Astrocyte of the spinal cord (primary cell): ENCODE results near the gene NEDD4L.

Source experiments
- DNase-seq: peaks from one replicate; pipeline ENCODE4 v3.0.0; 2011; ENCODE audit warnings: low read depth, low spot score
- H3K4me3 ChIP-seq: 2 replicates; pipeline ENCODE4 v1.5.1; 2011; ENCODE audit warnings: low read depth, mild to moderate bottlenecking, low read length, moderate library complexity
- in situ Hi-C: cut with HindIII; loops from 2 replicates; pipeline ENCODE4 v1.10.0; 2017; ENCODE audit warnings: low sequenced_read_pairs
- TF ChIP-seq, protein P1 (sequence below): IDR thresholded peaks from 2 replicates; pipeline ENCODE4 v1.5.1; 2012; ENCODE audit warnings: low read depth, mild to moderate bottlenecking, low read length, inconsistent platforms

The NEDD4L gene

DNA sequence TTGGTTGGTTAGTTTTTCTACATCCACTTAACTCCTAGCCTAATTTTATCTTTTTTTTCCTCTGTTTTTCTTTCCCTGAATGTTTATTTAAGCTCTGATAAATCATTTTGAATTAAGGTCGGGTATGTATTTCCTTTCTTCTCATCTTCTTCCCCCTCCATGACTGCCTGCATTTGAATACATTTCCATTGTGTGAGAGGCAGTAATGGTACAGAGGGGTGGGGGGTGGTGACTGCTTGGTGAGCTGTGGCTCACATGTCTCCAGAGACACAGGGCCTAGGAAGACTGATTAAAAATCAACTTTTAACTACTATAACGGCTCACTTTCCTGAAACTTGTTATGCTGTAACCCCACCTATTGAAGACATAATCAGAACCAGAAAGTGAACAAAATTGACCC is 58.0 kb downstream of the NEDD4L start:
- in situ Hi-C loops: no loop called here
- no peak for DNase-seq
- no peak overlapping the region for H3K4me3 ChIP-seq
- TF ChIP-seq, protein P1, sequence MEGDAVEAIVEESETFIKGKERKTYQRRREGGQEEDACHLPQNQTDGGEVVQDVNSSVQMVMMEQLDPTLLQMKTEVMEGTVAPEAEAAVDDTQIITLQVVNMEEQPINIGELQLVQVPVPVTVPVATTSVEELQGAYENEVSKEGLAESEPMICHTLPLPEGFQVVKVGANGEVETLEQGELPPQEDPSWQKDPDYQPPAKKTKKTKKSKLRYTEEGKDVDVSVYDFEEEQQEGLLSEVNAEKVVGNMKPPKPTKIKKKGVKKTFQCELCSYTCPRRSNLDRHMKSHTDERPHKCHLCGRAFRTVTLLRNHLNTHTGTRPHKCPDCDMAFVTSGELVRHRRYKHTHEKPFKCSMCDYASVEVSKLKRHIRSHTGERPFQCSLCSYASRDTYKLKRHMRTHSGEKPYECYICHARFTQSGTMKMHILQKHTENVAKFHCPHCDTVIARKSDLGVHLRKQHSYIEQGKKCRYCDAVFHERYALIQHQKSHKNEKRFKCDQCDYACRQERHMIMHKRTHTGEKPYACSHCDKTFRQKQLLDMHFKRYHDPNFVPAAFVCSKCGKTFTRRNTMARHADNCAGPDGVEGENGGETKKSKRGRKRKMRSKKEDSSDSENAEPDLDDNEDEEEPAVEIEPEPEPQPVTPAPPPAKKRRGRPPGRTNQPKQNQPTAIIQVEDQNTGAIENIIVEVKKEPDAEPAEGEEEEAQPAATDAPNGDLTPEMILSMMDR: no peak

DNA sequence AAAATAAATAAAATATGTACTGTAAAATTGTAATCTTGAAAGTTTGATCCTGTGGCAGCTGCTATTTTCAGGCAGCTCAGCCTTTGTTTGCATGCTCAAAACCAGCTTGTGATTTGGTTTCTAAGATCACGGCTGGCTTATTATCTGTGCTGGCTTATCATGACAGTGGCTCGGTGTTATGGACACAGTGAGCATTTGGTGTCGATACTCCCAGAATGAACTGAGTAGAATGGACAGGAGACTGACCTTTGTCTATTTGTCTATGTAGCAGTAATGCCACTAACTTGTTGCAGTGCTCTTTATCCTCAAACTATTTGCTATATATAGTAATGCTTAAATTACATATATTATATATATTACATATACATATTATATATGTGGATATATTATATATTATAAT is 58.8 kb downstream of the NEDD4L start:
- TF ChIP-seq, protein P1: no peak
- in situ Hi-C loops: no loop called here
- no peak overlapping the region for H3K4me3 ChIP-seq
- DNase-seq: no peak

DNA sequence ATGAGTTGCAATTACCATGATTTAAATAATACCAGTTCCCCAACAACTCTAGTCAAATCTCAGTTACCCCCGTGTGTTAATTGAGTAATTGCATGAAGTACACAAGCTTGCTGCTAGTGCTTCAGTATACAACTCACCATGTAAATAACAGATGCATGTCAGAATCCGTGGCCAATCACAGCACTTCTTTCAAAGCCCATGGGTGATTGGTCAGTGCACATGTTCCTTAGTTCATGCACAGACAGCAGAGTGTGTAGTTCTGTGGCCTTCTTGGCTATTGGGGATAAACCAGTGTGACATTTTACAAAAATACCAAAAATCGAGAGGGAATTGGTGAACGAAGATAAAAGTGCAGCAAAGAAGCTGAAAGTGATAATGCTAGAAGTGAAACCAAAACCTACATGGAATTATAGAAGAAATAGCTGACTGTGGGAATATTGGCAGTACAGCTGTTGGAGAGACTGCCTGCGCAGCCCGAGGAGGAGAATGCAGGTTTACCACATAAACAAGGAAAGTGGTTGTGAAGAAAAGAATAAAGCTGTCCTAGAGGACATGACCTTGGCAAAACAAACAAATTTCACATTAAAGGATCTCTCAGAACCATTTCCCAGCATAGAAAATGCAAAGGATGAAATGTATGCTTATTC is 59.4 kb downstream of the NEDD4L start:
- H3K4me3 ChIP-seq: no peak overlapping the region
- TF ChIP-seq, protein P1: no peak
- no peak for DNase-seq
- in situ Hi-C loops: no loop called here

DNA sequence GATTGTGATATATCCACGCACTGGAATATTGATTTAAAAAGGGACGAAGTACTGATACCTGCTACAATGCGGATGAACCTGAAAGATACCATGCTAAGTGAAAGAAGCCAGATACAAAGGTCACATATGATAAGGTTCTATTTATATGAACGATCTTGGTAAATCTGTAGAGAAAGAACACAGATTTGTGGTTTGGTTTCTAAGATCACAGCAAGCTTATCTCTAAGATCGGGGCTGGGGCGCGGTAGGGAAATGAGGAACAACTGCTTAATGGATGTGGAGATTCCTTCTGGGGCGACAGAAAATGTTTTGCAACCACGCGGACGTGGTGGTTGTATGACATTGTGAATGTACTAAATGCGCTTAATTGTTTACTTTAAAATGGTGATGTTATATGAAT is 60.1 kb downstream of the NEDD4L start:
- in situ Hi-C loops: no loop called here
- DNase-seq: no peak
- H3K4me3 ChIP-seq: no peak overlapping the region
- TF ChIP-seq, protein P1: no peak

DNA sequence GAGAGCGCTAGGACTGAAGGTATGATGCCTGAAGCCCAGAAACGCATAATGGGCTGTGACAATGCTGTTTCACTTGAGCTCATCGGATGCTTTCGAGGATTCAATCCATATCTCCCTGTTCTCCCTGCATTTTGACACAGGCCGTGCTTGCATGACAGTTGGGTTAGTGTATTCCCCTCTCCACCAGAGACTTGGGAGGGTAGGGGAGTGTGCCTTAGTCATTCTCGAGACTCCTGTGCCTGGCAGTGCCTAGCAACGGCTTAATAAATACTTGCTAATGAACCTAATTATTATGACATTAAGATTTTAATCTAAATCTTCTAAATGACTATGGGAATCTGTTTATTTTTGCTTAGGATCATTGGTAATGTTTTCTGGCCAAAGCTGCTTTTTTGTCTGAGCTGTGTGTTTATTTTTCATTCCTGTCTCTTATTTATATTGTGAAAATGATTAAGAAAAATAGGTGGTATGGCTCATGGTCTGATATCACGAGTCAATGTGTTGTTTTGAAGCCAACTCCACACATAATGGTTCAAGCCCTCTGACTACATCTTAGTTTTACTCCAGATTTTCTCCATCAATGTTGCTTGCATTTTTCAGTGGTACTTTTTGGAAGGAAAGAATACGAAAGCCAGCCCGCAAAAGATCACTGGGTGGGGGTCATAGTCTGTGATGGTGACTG is 61.3 kb downstream of the NEDD4L start:
- in situ Hi-C loops: no loop called here
- no peak for DNase-seq
- TF ChIP-seq, protein P1: no peak
- no peak overlapping the region for H3K4me3 ChIP-seq

DNA sequence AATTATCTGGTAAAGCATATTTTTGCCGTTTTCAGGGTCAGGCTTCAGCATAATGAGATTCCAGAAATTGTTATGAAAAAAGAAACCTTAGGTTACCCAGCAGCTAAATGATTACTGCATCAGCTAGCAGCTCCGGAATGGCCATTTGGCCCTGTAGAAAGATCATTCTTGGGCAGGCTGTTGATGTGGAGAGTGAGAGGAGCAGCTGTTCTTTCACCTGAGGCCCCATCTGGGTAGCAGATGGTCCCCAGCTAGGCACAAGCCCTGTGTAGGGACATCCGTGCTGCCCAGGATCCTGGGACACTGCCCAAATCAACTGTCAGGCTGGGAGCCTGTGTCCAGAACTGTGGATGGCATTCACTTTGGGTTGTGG is 61.8 kb downstream of the NEDD4L start:
- TF ChIP-seq, protein P1: no peak
- DNase-seq: no peak
- in situ Hi-C loops: no loop called here
- no peak overlapping the region for H3K4me3 ChIP-seq
